Lower leg skin (tissue), 4 donors: ENCODE results near the gene GCM1. TPM values are rescaled to one million over a fixed set of nuclear protein-coding genes. Genes with fewer than 3 reads are reported as not detected.

ENCODE experiments used
- DNase-seq, 2 donors: peaks; one replicate each; pipeline ENCODE4 v3.0.0-alpha.2; 2019; ENCODE audit warnings: low spot score in 2 of 2
- H3K4me3 ChIP-seq: fragments of 200-600 bp; sonication (generic); 2 replicates; pipeline ENCODE4 v1.5.1; 2017; ENCODE audit warnings: mild to moderate bottlenecking, low read depth; ENCODE audit not compliant: poor library complexity, severe bottlenecking
- CTCF ChIP-seq, 3 donors: fragments of 450-650 bp; IDR thresholded peaks; one replicate each; pipeline ENCODE4 v1.5.1; 2016; ENCODE audit warnings: antibody characterized with exemption in 3 of 3, mild to moderate bottlenecking in 3 of 3, moderate library complexity in 2 of 3
- POLR2A ChIP-seq, 2 donors: fragments of 450-650 bp; IDR thresholded peaks; one replicate each; pipeline ENCODE4 v1.6.1; 2016 to 2017; ENCODE audit warnings: antibody characterized with exemption in 2 of 2, mild to moderate bottlenecking in 1 of 2, moderate library complexity in 1 of 2
- WGBS, 2 donors: methylation state at CpG; one replicate each; pipeline ENCODE4 v1.1.5; 2018; 5-methylcytosine and 5-hydroxymethylcytosine counted together
- intact Hi-C: fragments of 100-400 bp; cut with DNase I; formaldehyde crosslinking; loops from one replicate; pipeline ENCODE4 v1.15.0; 2023; ENCODE audit warnings: low total_unique reads
- total RNA-seq, 4 donors: library from RNA; depleted of rRNA; stranded (reverse); fragments of >200 nt; gene quantifications; one replicate each; pipeline ENCODE4 v1.1.0, GENCODE V29; 2016

GCM1 gene
- total RNA-seq = not detected

DNA sequence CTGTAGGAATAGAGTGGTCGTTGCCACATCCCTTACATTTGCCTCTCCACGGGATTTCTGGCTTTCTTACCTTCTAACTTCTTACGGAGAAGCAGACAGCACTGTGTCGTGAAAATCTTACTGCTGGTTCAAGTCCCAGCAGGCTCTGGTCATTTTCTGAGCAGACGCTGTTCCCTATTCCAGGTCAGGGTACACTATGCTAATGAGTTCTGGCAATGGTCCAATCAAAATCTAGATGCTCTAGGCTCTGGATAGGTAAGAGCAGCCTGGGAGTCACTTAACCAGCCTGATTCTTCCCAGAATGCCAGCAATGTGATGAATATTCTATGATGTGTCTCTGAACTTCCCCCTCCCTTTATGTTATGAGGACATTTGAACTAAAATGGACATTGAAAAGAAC lies at the start of gene GCM1:
Gene GCM1, minus strand, starts transcription at position 158 of the 400 bp plus-strand sequence. CDS start 3,209 bp downstream, outside the sequence.
- DNase-seq = no peak
- intact Hi-C loops = no loop called here
- H3K4me3 ChIP-seq = no peak within 1 kb of the TSS
- TF ChIP-seq CTCF (IDR thresholded peaks at IDR 0.05) (no peak), POLR2A (IDR thresholded peaks at IDR 0.05) (no peak)
- 81 to 84% methylated on average over 5 of the region's 5 CpGs for WGBS, 2 donors

DNA sequence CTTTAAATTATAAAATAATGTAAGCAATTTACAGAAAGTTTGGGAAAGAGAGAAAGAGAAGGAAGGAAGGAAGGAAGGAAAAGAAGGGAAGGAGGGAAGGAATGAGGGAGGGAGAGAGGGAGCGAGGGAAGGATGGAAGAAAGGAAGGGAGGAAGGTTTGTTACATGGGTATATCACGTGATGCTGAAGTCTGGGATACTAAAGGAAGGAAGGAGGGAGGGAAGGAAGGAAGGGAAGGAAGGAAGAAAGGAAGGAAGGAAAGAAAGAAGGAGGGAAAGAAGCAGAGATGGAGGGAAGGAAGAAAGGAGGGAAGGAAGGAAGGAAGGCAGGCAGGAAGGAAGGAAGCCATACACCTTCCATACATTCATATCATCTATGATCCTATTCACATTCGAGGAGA lies 48.9 kb upstream of the GCM1 start:
- no peak for TF ChIP-seq CTCF (IDR thresholded peaks at IDR 0.05)
- TF ChIP-seq POLR2A (IDR thresholded peaks at IDR 0.05) = no peak
- DNase-seq = no peak
- 88 to 92% methylated on average over 3 of the region's 3 CpGs for WGBS, 2 donors
- H3K4me3 ChIP-seq = no peak overlapping the region
- intact Hi-C loops = no loop called here

GRCh38 chr6:53195048-53195447 lies 46.4 kb upstream of the GCM1 start:
- TF ChIP-seq POLR2A (IDR thresholded peaks at IDR 0.05) (no peak), CTCF (IDR thresholded peaks at IDR 0.05) (no peak)
- DNase-seq = no peak
- intact Hi-C loops = no loop called here
- no peak overlapping the region for H3K4me3 ChIP-seq
- WGBS, 2 donors = 59 to 68% methylated on average over 4 of the region's 4 CpGs

GRCh38 chr6:53192682-53193188 lies 44.1 kb upstream of the GCM1 start:
- WGBS, 2 donors = 37 to 46% methylated on average over 5 of the region's 5 CpGs
- intact Hi-C loops = no loop called here
- no peak for DNase-seq
- no peak overlapping the region for H3K4me3 ChIP-seq
- no peak for TF ChIP-seq POLR2A (IDR thresholded peaks at IDR 0.05)
- no peak for TF ChIP-seq CTCF (IDR thresholded peaks at IDR 0.05)

- DNase-seq = no peak
- H3K4me3 ChIP-seq = no peak overlapping the region
- no peak for TF ChIP-seq POLR2A (IDR thresholded peaks at IDR 0.05)
- intact Hi-C loops = no loop called here
These were observed 40.9 kb upstream of the GCM1 start for GRCh38 chr6:53189554-53189953.

DNA sequence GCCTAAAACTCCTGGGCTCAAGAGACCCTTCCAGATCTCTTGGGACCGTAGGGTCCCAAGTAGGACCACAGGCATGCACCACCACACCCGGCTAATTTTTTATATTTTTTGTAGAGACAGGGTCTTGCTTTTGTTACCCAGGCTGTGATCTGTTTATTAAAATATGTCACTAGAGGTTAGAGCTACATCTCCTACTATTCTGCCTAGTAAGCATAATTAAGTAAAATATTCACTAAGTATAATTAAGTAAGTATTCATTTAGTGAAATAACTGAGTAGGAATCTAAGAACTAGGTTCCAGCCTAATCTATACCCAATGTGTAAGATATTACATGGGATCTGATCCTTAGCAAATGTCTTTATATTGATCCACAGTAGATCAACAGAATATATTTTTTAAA lies 40.2 kb upstream of the GCM1 start:
- intact Hi-C loops = no loop called here
- H3K4me3 ChIP-seq = no peak overlapping the region
- WGBS, 2 donors = 75 to 87% methylated on average over 2 of the region's 2 CpGs
- no peak for DNase-seq
- TF ChIP-seq POLR2A (IDR thresholded peaks at IDR 0.05) (no peak), CTCF (IDR thresholded peaks at IDR 0.05) (no peak)
